Astrocyte of the hippocampus (primary cell): ENCODE results near the gene DMRT2.
A peak's percentile ranks its signal among the peaks of the same experiment; 100 is the strongest.

ENCODE experiments used
- DNase-seq: peaks from one replicate; pipeline ENCODE4 v3.0.0; 2011; ENCODE audit warnings: low read depth, low spot score

DMRT2 gene

GRCh38 chr9:1050125-1050895, at the start of gene DMRT2:
DMRT2 (plus strand) TSS chr9:1050357; CDS start chr9:1051614, 1,257 bp downstream.
- peak; percentile 59 for DNase-seq

GRCh38 chr9:1001838-1002237, 48.3 kb upstream of the DMRT2 start:
- DNase-seq = no peak

- DNase-seq = no peak
Measured at GRCh38 chr9:1002678-1003077, 47.5 kb upstream of the DMRT2 start.

- peak; percentile 68 for DNase-seq
Measured at GRCh38 chr9:1005043-1005667, 45.0 kb upstream of the DMRT2 start.

- DNase-seq = no peak
Measured at GRCh38 chr9:1007312-1007711, 42.8 kb upstream of the DMRT2 start.

GRCh38 chr9:1008216-1008615, 41.9 kb upstream of the DMRT2 start:
- no peak for DNase-seq

- DNase-seq = peak; percentile 89
Measured at GRCh38 chr9:1009101-1009707, 41.0 kb upstream of the DMRT2 start.

GRCh38 chr9:1013021-1013420, 37.1 kb upstream of the DMRT2 start:
- DNase-seq = no peak

GRCh38 chr9:1014225-1014624, 35.9 kb upstream of the DMRT2 start:
- no peak for DNase-seq

- DNase-seq = no peak
Measured at GRCh38 chr9:1014640-1015039, 35.5 kb upstream of the DMRT2 start.

GRCh38 chr9:1018121-1018520, 32.0 kb upstream of the DMRT2 start:
- no peak for DNase-seq

GRCh38 chr9:1024112-1024511, 26.0 kb upstream of the DMRT2 start:
- no peak for DNase-seq

- no peak for DNase-seq
Measured at GRCh38 chr9:1025131-1025530, 25.0 kb upstream of the DMRT2 start.

GRCh38 chr9:1026219-1026618, 23.9 kb upstream of the DMRT2 start:
- DNase-seq = no peak

- DNase-seq = no peak
Measured at GRCh38 chr9:1028501-1029190, 21.5 kb upstream of the DMRT2 start.

- DNase-seq = no peak
Measured at GRCh38 chr9:1031951-1032601, 18.1 kb upstream of the DMRT2 start.

- no peak for DNase-seq
Measured at GRCh38 chr9:1034271-1034670, 15.9 kb upstream of the DMRT2 start.

- DNase-seq = no peak
Measured at GRCh38 chr9:1039589-1039988, 10.6 kb upstream of the DMRT2 start.

GRCh38 chr9:1042466-1042865, 7.7 kb upstream of the DMRT2 start:
- DNase-seq = no peak

- DNase-seq = no peak
Measured at GRCh38 chr9:1044643-1045042, 5.5 kb upstream of the DMRT2 start.

GRCh38 chr9:1046639-1047572, 3.3 kb upstream of the DMRT2 start:
- no peak for DNase-seq
